Inferior parietal cortex (tissue), 1 donor: Measurements from ENCODE around the gene ADAMTS15.

ENCODE experiments used
- DNase-seq: peaks from one replicate; pipeline ENCODE4 v3.0.0-alpha.2; 2016; ENCODE audit errors: extremely low spot score

The ADAMTS15 gene

GRCh38 chr11:130478881-130479280 is 30.4 kb downstream of the ADAMTS15 start:
- DNase-seq = no peak

GRCh38 chr11:130480186-130480585 is 31.7 kb downstream of the ADAMTS15 start:
- DNase-seq = no peak

DNA sequence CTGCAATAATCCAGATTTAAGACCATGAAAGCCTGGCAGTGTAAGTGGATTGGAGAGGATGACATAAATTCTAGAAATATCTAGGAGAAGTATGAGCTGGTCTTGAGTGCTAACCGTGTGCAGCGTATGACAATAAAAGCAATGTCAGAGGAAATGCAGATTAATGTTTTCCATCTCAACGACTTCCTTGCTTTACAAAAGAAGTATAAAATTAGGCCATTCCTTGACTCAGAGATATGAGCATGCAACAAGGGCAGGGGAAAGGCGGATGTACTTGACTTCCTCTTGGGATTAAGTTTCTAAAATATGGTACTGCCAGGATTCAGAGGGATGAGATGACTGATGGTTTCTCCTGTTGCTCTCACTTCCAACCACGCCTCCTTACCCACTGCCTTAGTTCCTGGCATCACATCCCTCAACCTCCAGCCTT is 32.3 kb downstream of the ADAMTS15 start:
- DNase-seq = no peak

- DNase-seq = no peak
Measured at GRCh38 chr11:130483124-130483523, 34.7 kb downstream of the ADAMTS15 start.

GRCh38 chr11:130485983-130486382 is 37.5 kb downstream of the ADAMTS15 start:
- DNase-seq = no peak

GRCh38 chr11:130486391-130486836 is 38.0 kb downstream of the ADAMTS15 start:
- no peak for DNase-seq

DNA sequence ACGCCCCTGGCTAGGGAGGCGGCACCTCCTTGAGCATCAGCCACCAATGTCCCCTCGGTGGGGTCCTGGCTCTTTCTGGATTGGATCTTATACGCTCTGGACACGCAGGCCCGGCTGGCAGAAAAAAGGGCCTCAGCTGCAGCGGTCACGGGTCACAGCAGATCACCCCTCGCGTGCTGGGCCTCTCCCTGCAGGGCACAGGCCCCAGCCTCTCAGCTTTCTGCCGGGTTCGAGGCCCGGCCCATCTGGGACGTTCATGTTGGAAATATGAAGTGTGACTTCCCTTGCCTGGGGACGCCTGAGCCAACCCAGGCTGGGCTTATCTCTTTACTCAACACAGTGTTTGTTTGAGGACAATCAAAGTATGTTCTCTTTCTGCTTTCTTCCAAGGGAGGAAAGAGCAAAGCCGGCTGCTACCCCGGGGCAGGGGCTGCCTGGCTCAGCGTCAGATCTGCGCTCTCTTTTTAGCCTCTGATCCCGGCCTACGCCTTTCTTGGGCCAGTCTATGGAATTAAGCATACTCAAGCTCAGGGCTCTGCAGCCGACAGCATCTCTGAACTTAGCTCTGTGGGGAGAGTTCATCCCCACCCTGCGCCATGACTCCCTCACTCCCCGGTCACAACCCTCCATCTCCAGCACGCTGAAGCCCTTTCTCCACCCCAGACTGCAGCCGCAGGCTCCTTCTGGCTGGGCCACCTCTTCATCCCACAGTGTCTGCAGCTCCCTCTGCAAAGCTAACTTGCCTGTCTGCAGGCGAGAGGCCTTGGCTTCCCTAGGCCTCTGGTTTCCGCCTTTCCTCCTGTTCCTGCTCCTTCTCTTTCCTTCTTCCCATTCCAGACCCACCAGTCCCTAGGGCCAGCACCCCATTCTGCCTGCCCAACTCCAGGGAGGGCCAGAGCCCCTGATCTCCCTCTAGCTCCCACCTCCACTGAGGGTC is 38.8 kb downstream of the ADAMTS15 start:
- no peak for DNase-seq

DNA sequence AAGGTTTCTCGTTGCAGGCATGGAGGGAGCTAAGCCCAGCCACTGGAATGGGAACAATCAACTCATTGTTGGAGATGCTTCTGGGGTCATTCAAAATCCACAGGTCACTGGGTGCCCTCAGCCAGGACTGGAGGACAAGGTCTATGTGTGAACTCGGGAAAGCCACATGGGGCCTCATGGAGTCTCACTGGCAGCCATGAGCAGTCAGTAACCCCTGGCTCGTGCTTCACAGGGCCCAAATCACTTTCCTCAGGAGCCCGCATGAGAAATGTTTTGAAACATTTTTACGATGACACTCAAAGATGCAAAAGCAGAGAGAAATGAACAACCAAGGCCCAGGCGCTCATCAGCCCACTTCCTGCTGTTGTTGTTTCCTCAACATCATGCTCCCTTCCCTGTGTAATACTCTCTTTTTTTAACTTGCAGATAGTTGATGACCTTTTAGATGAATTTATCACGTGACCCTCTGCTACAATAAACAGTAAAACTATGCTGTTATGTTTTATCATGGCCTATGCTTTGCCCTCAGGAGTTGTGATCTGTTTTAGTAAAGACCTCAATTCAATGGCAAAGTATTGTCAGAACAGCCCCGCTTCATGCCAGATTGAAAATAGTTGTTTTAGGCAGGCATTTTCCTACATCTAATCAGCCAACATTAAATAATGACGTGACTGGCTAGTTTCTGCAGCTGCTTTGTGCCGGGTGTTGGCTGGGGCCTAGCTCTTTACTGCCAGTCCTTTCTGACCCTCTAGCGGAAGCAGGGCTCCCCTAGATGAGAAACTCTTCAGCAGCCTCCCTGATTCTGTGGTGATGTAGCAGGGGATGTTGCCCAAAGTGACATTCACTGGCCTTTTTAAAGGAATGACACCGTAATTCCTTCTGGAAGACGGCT is 39.7 kb downstream of the ADAMTS15 start:
- DNase-seq = no peak

- DNase-seq = no peak
Measured at GRCh38 chr11:130488848-130489584, 40.6 kb downstream of the ADAMTS15 start.

GRCh38 chr11:130489716-130490115 is 41.3 kb downstream of the ADAMTS15 start:
- no peak for DNase-seq

- no peak for DNase-seq
Measured at GRCh38 chr11:130490682-130491449, 42.4 kb downstream of the ADAMTS15 start.

DNA sequence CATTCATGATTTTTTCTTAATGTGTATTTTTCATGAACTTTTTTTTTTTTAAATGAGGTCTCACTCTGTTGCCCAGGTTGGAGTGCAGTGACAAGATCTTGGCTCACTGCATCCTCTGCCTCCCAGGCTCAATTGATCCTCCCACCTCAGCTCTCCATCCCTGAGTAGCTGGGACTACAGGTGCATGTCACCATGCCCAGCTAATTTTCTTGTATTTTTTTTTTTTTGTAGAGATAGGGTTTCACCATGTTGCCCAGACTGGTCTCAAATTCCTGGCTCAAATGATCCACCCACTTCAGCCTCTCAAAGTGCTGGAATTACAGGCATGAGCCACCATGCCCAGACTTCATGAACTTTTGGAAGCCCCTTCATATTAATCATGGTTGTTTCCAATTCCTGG is 49.7 kb downstream of the ADAMTS15 start:
- DNase-seq = no peak

- no peak for DNase-seq
Measured at GRCh38 chr11:130499828-130500227, 51.4 kb downstream of the ADAMTS15 start.

- DNase-seq = no peak
Measured at GRCh38 chr11:130504317-130504716, 55.9 kb downstream of the ADAMTS15 start.

- no peak for DNase-seq
Measured at GRCh38 chr11:130508913-130509312, 60.5 kb downstream of the ADAMTS15 start.

DNA sequence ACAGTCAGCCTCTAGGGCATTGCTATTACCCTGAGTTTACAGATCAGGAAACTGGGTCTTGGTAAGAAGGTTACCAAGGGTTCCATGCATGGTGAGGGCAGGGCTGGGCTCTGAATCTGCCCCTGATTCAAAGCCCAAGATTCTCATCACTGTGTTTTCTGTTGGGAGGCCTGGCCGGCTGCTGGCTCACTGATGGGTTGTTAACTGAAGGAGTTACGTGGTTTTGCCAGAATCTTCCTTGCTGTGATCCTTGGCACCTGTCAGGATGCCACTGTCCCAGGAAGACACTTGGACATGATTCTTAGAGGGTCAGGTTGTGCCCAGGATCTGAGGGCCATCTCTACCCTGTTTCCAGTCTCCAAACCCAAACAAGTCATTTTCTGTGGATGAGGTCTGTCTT is 61.5 kb downstream of the ADAMTS15 start:
- no peak for DNase-seq

DNA sequence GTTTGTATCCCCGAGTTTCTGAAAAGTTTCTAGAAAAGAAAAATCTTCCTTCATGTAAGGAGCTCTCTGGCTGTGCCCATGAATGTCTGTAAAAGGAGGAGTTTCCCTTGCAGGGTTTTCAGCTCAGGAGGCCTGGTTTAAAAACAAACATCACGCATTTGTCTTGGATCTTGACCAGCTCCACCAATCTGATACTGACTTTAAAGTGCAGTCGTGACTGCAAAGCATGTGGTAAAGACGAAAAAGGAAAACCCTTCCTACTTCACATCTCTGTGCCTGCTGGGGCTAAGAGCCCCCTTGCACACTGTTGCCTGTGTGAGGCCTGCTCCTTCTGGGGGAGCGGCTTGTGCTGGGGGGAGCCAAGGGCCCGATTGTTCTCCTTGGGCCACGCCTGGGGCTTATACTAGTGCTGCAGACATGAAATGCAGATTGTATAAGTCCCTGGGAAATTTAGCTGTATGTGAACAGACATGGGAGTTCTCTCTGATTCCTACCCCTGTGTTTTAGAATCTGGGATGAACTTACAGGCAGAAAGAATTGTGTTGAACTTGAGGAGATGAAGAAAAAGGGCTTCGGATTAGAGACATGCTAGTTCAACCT is 62.1 kb downstream of the ADAMTS15 start:
- DNase-seq = no peak

DNA sequence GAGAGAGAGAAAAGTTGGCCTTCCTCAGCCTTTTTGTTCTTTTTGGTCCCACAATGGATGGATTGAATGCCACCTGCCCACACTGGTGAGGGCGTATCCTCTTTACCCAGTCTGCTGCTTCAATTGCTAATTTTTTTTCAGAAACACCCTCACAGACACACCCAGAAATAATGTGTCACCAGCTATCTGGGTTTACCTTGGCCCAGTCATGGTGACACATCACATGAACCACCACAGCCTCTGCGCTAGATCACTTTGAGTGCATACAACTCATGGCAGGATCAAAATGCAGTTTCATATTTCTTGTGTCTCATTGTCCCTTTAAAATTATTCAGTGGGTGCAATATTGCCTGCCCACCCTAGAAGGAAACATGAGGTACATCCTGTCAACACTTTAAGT is 63.3 kb downstream of the ADAMTS15 start:
- no peak for DNase-seq

- DNase-seq = no peak
Measured at GRCh38 chr11:130512662-130513061, 64.2 kb downstream of the ADAMTS15 start.

- DNase-seq = peak; percentile 9
Measured at GRCh38 chr11:130513132-130513531, 64.7 kb downstream of the ADAMTS15 start.

DNA sequence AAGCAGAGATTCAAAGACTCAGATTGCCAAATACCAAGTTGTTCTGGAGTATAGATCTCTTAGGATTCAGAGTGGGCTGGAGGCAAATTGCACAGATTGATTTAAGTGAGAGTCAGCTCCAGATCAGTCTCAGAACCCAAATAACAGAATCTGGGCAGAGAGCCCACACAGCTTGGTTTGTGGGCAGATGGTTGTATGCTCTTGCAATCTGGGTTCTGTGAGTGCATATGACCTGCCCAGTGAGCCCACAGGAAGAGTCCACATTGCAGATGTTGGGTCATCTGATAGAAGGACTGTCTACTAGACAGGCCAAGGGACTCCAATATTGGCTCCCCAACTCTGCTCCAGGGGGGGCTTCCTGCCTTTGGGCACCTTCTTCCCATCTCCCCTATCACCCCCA is 65.9 kb downstream of the ADAMTS15 start:
- DNase-seq = no peak
